ENCODE data around the gene IGF2. TPM values are rescaled to one million over a fixed set of nuclear protein-coding genes. Genes with fewer than 3 reads are reported as not detected.

IGF2 gene
- total RNA-seq, 1 experiment from 2014 or later = 5.0 TPM

GRCh38 chr11:2146051-2146450 lies 6.9 kb upstream of the IGF2 start:
- no peak for ATAC-seq
- no peaks in the 10 kb centered on the region for H3K36me3 ChIP-seq (ENCODE audit: low read depth, low read length)
- ChIA-PET POLR2A (ENCODE audit: unreplicated experiment) (no interaction called here), CTCF (no interaction called here)
- no peak overlapping the region for H3K4me3 ChIP-seq (ENCODE audit: low read length)
- peaks cover 4% of the 10 kb centered on the region for H3F3A ChIP-seq (ENCODE audit: low read length, unreplicated experiment)
- H3K79me2 ChIP-seq (ENCODE audit: low read length) = no peaks in the 10 kb centered on the region
- no peaks in the 10 kb centered on the region for H4K20me1 ChIP-seq (ENCODE audit: low read length)
- intact Hi-C loops (cut with micrococcal nuclease) = no loop called here
- no peak overlapping the region for H3K4me2 ChIP-seq (ENCODE audit: low read length)
- H3K4me1 ChIP-seq (ENCODE audit: insufficient read depth, low read length) = peaks cover 21% of the 10 kb centered on the region
- no TSS peak for BruUV-seq (replicated peaks)
- H2AFZ ChIP-seq (ENCODE audit: low read length) = no peak overlapping the region
- DNase-seq = no peak
- no peaks in the 10 kb centered on the region for H3K9me3 ChIP-seq (ENCODE audit: low read length)
- no peak overlapping the region for H3K27ac ChIP-seq (ENCODE audit: low read length)
- no peak for TF ChIP-seq EZH2phosphoT487 (IDR thresholded peaks at IDR 0.05; ENCODE audit: borderline replicate concordance, low read length)
- TF ChIP-seq CTCF (conservative IDR thresholded peaks at IDR 0.05; ENCODE audit: low read depth, low read length) = no peak
- TF ChIP-seq EZH2 (IDR thresholded peaks at IDR 0.05; ENCODE audit: low read length, unreplicated experiment) = no peak
- peaks cover 56% of the 10 kb centered on the region for H3K27me3 ChIP-seq (ENCODE audit: low read length)
- no peak overlapping the region for H3K9ac ChIP-seq (ENCODE audit: low read length)
- H3K9me2 ChIP-seq (replicated peaks; ENCODE audit: low read length) = no peaks in the 10 kb centered on the region

GRCh38 chr11:2144544-2145248 lies 5.5 kb upstream of the IGF2 start:
- peaks cover 65% of the 10 kb centered on the region for H3K27me3 ChIP-seq (ENCODE audit: low read length)
- POLR2A ChIA-PET (ENCODE audit: unreplicated experiment) = interaction anchor here (0.5 kb wide), 1 partner anchor 884 kb away, joined by 3 read pairs; no protein-coding TSS in a partner anchor

More at GRCh38 chr11:2144544-2145248, 5.5 kb upstream of the IGF2 start:
- TF ChIP-seq EZH2phosphoT487 (IDR thresholded peaks at IDR 0.05; ENCODE audit: borderline replicate concordance, low read length) (no peak), CTCF (conservative IDR thresholded peaks at IDR 0.05; ENCODE audit: low read depth, low read length) (no peak), EZH2 (IDR thresholded peaks at IDR 0.05; ENCODE audit: low read length, unreplicated experiment) (no peak)
- H3K36me3 ChIP-seq (ENCODE audit: low read depth, low read length) = no peaks in the 10 kb centered on the region
- DNase-seq (no peak), ATAC-seq (no peak)
- H3F3A ChIP-seq (ENCODE audit: low read length, unreplicated experiment) = peaks cover 4% of the 10 kb centered on the region
- no peaks in the 10 kb centered on the region for H4K20me1 ChIP-seq (ENCODE audit: low read length)
- H3K4me2 ChIP-seq (ENCODE audit: low read length) = peak overlapping the region; percentile 72
- peak overlapping the region; percentile 41; the same call in 1 of the 2 replicates for H3K4me3 ChIP-seq (ENCODE audit: low read length)
- BruUV-seq (replicated peaks) = no TSS peak
- H3K79me2 ChIP-seq (ENCODE audit: low read length) = no peaks in the 10 kb centered on the region
- no peak overlapping the region for H3K9ac ChIP-seq (ENCODE audit: low read length)
- no peaks in the 10 kb centered on the region for H3K9me3 ChIP-seq (ENCODE audit: low read length)
- no peak overlapping the region for H2AFZ ChIP-seq (ENCODE audit: low read length)
- H3K4me1 ChIP-seq (ENCODE audit: insufficient read depth, low read length) = peaks cover 16% of the 10 kb centered on the region
- intact Hi-C loops (cut with micrococcal nuclease) = no loop called here
- CTCF ChIA-PET = interaction anchor here (0.7 kb wide), 1 partner anchor 450 kb away, joined by 18 read pairs; no protein-coding TSS in a partner anchor
- H3K9me2 ChIP-seq (replicated peaks; ENCODE audit: low read length) = no peaks in the 10 kb centered on the region
- no peak overlapping the region for H3K27ac ChIP-seq (ENCODE audit: low read length)

Data from PC-3 (cell line).